H9 (cell line): Measurements from ENCODE around the gene PCYT2. TPM values are rescaled to one million over a fixed set of nuclear protein-coding genes. Genes with fewer than 3 reads are reported as not detected.

Experiments
- DNase-seq: peaks from one replicate; pipeline ENCODE4 v3.0.0-alpha.2; 2017
- H2AFZ ChIP-seq: one replicate; pipeline ENCODE4 v1.6.1; 2013; ENCODE audit warnings: mild to moderate bottlenecking, low read length, control low read depth, moderate library complexity
- H2AK5ac ChIP-seq: 2 replicates; pipeline ENCODE4 v1.6.1; 2013; ENCODE audit warnings: low read length, control low read depth, mixed read lengths; ENCODE audit not compliant: insufficient read length
- H2BK120ac ChIP-seq: one replicate; pipeline ENCODE4 v1.6.1; 2013; ENCODE audit warnings: low read depth, mild to moderate bottlenecking, low read length, control low read depth, inconsistent platforms; ENCODE audit not compliant: poor library complexity, severe bottlenecking
- H2BK12ac ChIP-seq: 2 replicates; pipeline ENCODE4 v1.6.1; 2013; ENCODE audit warnings: low read length, control low read depth, mixed read lengths, low read depth; ENCODE audit not compliant: insufficient read length
- H2BK15ac ChIP-seq: 2 replicates; pipeline ENCODE4 v1.6.1; 2013; ENCODE audit warnings: low read depth, low read length, control low read depth
- H2BK20ac ChIP-seq: one replicate; pipeline ENCODE4 v1.6.1; 2013; ENCODE audit warnings: low read depth, mild to moderate bottlenecking, low read length, control low read depth, inconsistent platforms; ENCODE audit not compliant: poor library complexity, severe bottlenecking
- H2BK5ac ChIP-seq: 2 replicates; pipeline ENCODE4 v1.6.1; 2013; ENCODE audit warnings: low read length, control low read depth, mixed read lengths; ENCODE audit not compliant: insufficient read length
- H3K14ac ChIP-seq: 2 replicates; pipeline ENCODE4 v1.6.1; 2013; ENCODE audit warnings: low read length, control low read depth; ENCODE audit not compliant: insufficient read depth
- H3K18ac ChIP-seq: 2 replicates; pipeline ENCODE4 v1.6.1; 2013; ENCODE audit warnings: low read depth, mild to moderate bottlenecking, mixed read lengths, low read length, control low read depth; ENCODE audit not compliant: insufficient read length
- H3K23ac ChIP-seq: 2 replicates; pipeline ENCODE4 v1.6.1; 2013; ENCODE audit warnings: low read length, control low read depth, mixed read lengths, low read depth; ENCODE audit not compliant: insufficient read length
- H3K23me2 ChIP-seq: 2 replicates; pipeline ENCODE4 v1.6.1; 2013; ENCODE audit warnings: low read depth, mild to moderate bottlenecking, mixed read lengths, low read length, control low read depth; ENCODE audit not compliant: insufficient read length, poor library complexity, severe bottlenecking
- H3K27ac ChIP-seq: 2 replicates; pipeline ENCODE4 v1.5.1; 2013; ENCODE audit warnings: low read length, control low read depth, mixed read lengths, low read depth; ENCODE audit not compliant: insufficient read length
- H3K27me3 ChIP-seq: 2 replicates; pipeline ENCODE4 v1.6.1; 2013; ENCODE audit warnings: low read length, control low read depth, inconsistent platforms; ENCODE audit not compliant: insufficient read depth
- H3K4ac ChIP-seq: 2 replicates; pipeline ENCODE4 v1.6.1; 2013; ENCODE audit warnings: low read depth, mild to moderate bottlenecking, control low read depth, inconsistent platforms, low read length, moderate library complexity
- H3K4me1 ChIP-seq: 2 replicates; pipeline ENCODE4 v1.6.1; 2013; ENCODE audit warnings: low read length, control low read depth, inconsistent platforms; ENCODE audit not compliant: insufficient read depth
- H3K4me2 ChIP-seq: 2 replicates; pipeline ENCODE4 v1.6.1; 2013; ENCODE audit warnings: low read length, control low read depth, mixed read lengths; ENCODE audit not compliant: insufficient read length, insufficient read depth
- H3K56ac ChIP-seq: 2 replicates; pipeline ENCODE4 v1.6.1; 2013; ENCODE audit warnings: low read depth, mild to moderate bottlenecking, mixed read lengths, low read length, control low read depth; ENCODE audit not compliant: insufficient read length
- H3K79me1 ChIP-seq: 2 replicates; pipeline ENCODE4 v1.6.1; 2013; ENCODE audit warnings: low read depth, mild to moderate bottlenecking, moderate library complexity, low read length, control low read depth, inconsistent platforms; ENCODE audit not compliant: insufficient read depth, poor library complexity, severe bottlenecking
- H3K79me2 ChIP-seq: 2 replicates; pipeline ENCODE4 v1.6.1; 2013; ENCODE audit warnings: low read length, control low read depth, inconsistent platforms; ENCODE audit not compliant: insufficient read depth
- H3K9ac ChIP-seq: 2 replicates; pipeline ENCODE4 v1.6.1; 2013; ENCODE audit warnings: low read length, control low read depth, mixed read lengths; ENCODE audit not compliant: insufficient read length; ENCODE audit errors: extremely low read depth
- H3K9me3 ChIP-seq: one replicate; pipeline ENCODE4 v1.6.1; 2013; ENCODE audit warnings: low read depth, low read length, inconsistent platforms; ENCODE audit not compliant: control insufficient read depth
- H3T11ph ChIP-seq: one replicate; pipeline ENCODE4 v1.6.1; 2013; ENCODE audit warnings: mild to moderate bottlenecking, low read length, control low read depth, inconsistent platforms
- H4K20me1 ChIP-seq: one replicate; pipeline ENCODE4 v1.6.1; 2013; ENCODE audit not compliant: control insufficient read depth, insufficient read length, insufficient read depth
- H4K5ac ChIP-seq: 2 replicates; pipeline ENCODE4 v1.6.1; 2013; ENCODE audit warnings: low read depth, mild to moderate bottlenecking, mixed read lengths, low read length, control low read depth; ENCODE audit not compliant: insufficient read length
- H4K8ac ChIP-seq: replicated peaks from 2 replicates; pipeline ENCODE4 v1.6.1; 2013; ENCODE audit warnings: low read length, control low read depth, mixed read lengths, low read depth; ENCODE audit not compliant: insufficient read length
- H4K91ac ChIP-seq: 2 replicates; pipeline ENCODE4 v1.6.1; 2013; ENCODE audit warnings: low read depth, mild to moderate bottlenecking, moderate library complexity, mixed read lengths, low read length, control low read depth; ENCODE audit not compliant: insufficient read length
- H3K27ac Mint-ChIP-seq, 3 experiments: 2 replicates in 2 of 3; 3 replicates in 1 of 3; pipeline ENCODE4 v1.8.0; 2020 to 2021; ENCODE audit warnings: mixed read lengths in 3 of 3, mild to moderate bottlenecking in 1 of 3, moderate library complexity in 1 of 3
- H3K27me3 Mint-ChIP-seq: 2 replicates; pipeline ENCODE4 v1.8.0; 2021; ENCODE audit warnings: low read depth, mild to moderate bottlenecking, moderate library complexity, mixed read lengths
- H3K36me3 Mint-ChIP-seq, 3 experiments: 2 replicates in 2 of 3; 3 replicates in 1 of 3; pipeline ENCODE4 v1.8.0; 2020 to 2021; ENCODE audit warnings: low read depth in 3 of 3, mixed read lengths in 3 of 3; ENCODE audit not compliant: insufficient read depth in 1 of 3
- H3K4me1 Mint-ChIP-seq, 2 experiments: 2 replicates each; pipeline ENCODE4 v1.8.0; 2020; ENCODE audit warnings: mixed read lengths in 2 of 2
- H3K4me3 Mint-ChIP-seq, 2 experiments: 2 replicates in 1 of 2; 3 replicates in 1 of 2; pipeline ENCODE4 v1.8.0; 2020 to 2021; ENCODE audit warnings: mild to moderate bottlenecking in 2 of 2, mixed read lengths in 2 of 2, moderate library complexity in 1 of 2
- H3K9me3 Mint-ChIP-seq, 2 experiments: 2 replicates in 1 of 2; 3 replicates in 1 of 2; pipeline ENCODE4 v1.8.0; 2020; ENCODE audit warnings: mild to moderate bottlenecking in 2 of 2, mixed read lengths in 2 of 2, moderate library complexity in 1 of 2
- CTCF ChIP-seq: fragments of 200-600 bp; sonication (generic); conservative IDR thresholded peaks from 3 replicates; pipeline ENCODE4 v1.8.0; 2021; ENCODE audit warnings: antibody characterized with exemption, mild to moderate bottlenecking
- whole genome bisulfite sequencing: extraction: QIAGEN DNeasy Blood & Tissue Kit; methylation state at CpG from one replicate; pipeline ENCODE4 v1.1.7; 2013; ENCODE audit warnings: missing lambda C conversion rate, low lambda C conversion rate, mixed read lengths; ENCODE audit not compliant: insufficient read length; ENCODE audit errors: extremely low coverage; 5-methylcytosine and 5-hydroxymethylcytosine counted together
- total RNA-seq: library from RNA; stranded (reverse); gene quantifications from 2 replicates; pipeline ENCODE4 v1.2.1, GENCODE V29; 2021

Gene PCYT2
- total RNA-seq, 1 experiment from 2014 or later, result 24.5 TPM

GRCh38 chr17:81888988-81889595 lies 22.1 kb downstream of the PCYT2 start:
- Histone ChIP-seq H3K14ac (no peak overlapping the region), H3K9ac (no peak overlapping the region), H2BK120ac (no peak overlapping the region), H3K23ac (no peak overlapping the region), H3K9me3 (no peaks in the 10 kb centered on the region), H3K18ac (no peak overlapping the region), H4K5ac (no peak overlapping the region), H2BK5ac (no peak overlapping the region), H3K4me2 (no peak overlapping the region), H3K27ac (no peak overlapping the region), H2AFZ (no peak overlapping the region), H4K20me1 (no peaks in the 10 kb centered on the region), H3K27me3 (no peaks in the 10 kb centered on the region), H2BK15ac (no peak overlapping the region), H3K4me1 (no peaks in the 10 kb centered on the region), H3K23me2 (peaks cover 7% of the 10 kb centered on the region), H3K4ac (no peak overlapping the region), H3K79me1 (peaks cover 24% of the 10 kb centered on the region), H3K79me2 (peaks cover 17% of the 10 kb centered on the region; the same call in 1 of the 2 replicates), H2BK20ac (no peak overlapping the region), H4K8ac (no peak overlapping the region), H3K56ac (peak overlapping the region; percentile 9), H3T11ph (no peak overlapping the region), H2BK12ac (no peak overlapping the region), H4K91ac (no peak overlapping the region), H2AK5ac (no peak overlapping the region)
- DNase-seq, result no peak
- H3K27me3 Mint-ChIP-seq, result 0 out of 2 replicates have a peak, but pooled peaks cover 1% of the 10 kb centered on the region
- H3K36me3 Mint-ChIP-seq, result peaks cover 47 to 71% (median 60%) of the 10 kb centered on the region in 3 experiments
- no CpG with 5 or more reads among the region's 16 CpGs for WGBS
- peaks cover 3 to 16% of the 10 kb centered on the region in 2 experiments; a peak in 3 of 4 replicates for H3K4me1 Mint-ChIP-seq
- H3K27ac Mint-ChIP-seq, result peak overlapping the region in 2 of 3 experiments; percentile 45 to 90; a peak in 3 of 7 replicates
- no peak for TF ChIP-seq CTCF
- H3K9me3 Mint-ChIP-seq, result no peaks in the 10 kb centered on the region
- peak overlapping the region; percentile 89 to 92 for H3K4me3 Mint-ChIP-seq
